ENCODE measurements around the gene WDR59.

The WDR59 gene

DNA sequence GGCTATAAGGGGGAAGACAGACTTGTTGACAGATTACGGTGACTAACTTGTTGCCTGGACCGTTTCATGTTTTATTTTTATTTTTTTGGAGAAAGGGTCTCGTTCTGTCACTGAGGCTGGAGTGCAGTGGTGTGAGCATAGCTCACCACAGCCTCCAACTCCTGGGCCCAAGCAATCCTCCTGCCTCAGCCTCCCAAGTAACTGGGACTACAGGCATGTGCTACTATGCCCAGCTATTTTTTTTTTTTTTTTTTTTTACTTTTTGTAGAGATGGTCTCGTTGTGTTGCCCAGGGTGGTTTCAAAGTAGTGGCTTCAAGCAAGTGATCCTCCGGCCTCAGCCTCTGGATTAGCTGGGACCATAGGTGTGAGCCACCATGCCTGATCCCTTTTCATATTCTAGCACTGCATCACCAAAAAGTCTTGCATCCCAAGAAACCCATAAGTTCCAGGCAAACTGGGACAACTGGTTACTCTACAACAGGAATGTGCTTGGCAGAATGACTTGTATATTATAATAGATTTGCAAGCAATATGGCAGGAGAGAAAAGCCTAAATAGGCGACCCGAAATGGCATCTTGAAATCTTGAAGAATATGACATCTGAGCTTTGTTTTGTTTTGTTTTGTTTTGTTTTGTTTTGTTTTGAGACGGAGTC is 2.2 kb upstream of the WDR59 start:
- Histone ChIP-seq H3K9ac (no peak overlapping the region), H3K27me3 (no peaks in the 10 kb centered on the region), H3K4me3 (no peak overlapping the region), H3K36me3 (no peaks in the 10 kb centered on the region), H3K4me1 (peaks cover 18 to 31% (median 24%) of the 10 kb centered on the region in 10 experiments; a peak in 18 of 20 replicates), H4K20me1 (peaks cover 0 to 16% (median 11%) of the 10 kb centered on the region in 11 experiments; a peak in 8 of 22 replicates), H3K9me3 (replicated peaks in 1 of 11) (no peaks in the 10 kb centered on the region), H3K4me2 (no peak overlapping the region), H3K27ac (no peak overlapping the region)
- TF ChIP-seq Cebpa-rat (IDR thresholded peaks at IDR 0.05), result no peak

- Histone ChIP-seq H3K9ac (peak overlapping the region; percentile 79 to 98 (median 93)), H3K36me3 (0 out of 22 replicates have a peak, but pooled peaks cover 0 to 5% (median 0%) of the 10 kb centered on the region in 11 experiments), H3K4me2 (peak overlapping the region; percentile 74 to 96 (median 85)), H3K4me3 (peak overlapping the region; percentile 74 to 100 (median 95)), H3K9me3 (replicated peaks in 1 of 11) (no peaks in the 10 kb centered on the region), H3K27ac (peak overlapping the region; percentile 60 to 92 (median 89); a peak in 21 of 22 replicates), H3K4me1 (peaks cover 18 to 25% (median 23%) of the 10 kb centered on the region in 10 experiments; a peak in 18 of 20 replicates), H3K27me3 (no peaks in the 10 kb centered on the region), H4K20me1 (peaks cover 0 to 28% (median 13%) of the 10 kb centered on the region in 11 experiments; a peak in 10 of 22 replicates)
- no peak for TF ChIP-seq Cebpa-rat (IDR thresholded peaks at IDR 0.05)
Measured at GRCh38 chr16:74984194-74984528, 762 bp downstream of the WDR59 start.

DNA sequence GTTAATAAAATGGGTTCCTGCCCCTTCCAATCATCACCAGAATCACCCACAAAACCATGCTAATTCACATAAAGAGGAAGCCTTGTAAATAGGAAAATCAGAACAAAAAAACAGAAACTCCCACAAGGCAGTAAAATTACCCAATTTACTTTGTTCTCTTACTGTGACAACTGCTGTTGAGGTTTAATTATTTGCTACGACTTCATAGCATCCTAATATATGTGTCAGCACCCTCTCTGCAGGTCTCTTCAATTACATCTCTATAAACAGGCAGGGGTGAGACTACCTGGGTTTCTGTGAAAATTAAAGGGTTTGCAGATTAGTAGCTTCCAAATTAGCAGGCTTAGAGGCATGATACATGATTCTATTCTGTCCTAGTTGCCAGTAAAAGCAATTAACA is 2.7 kb downstream of the WDR59 start:
- peaks cover 4 to 46% (median 25%) of the 10 kb centered on the region in 11 experiments; a peak in 13 of 22 replicates for H4K20me1 ChIP-seq
- no peak for TF ChIP-seq Cebpa-rat (IDR thresholded peaks at IDR 0.05)
- H3K4me2 ChIP-seq, result peak overlapping the region in 6 of 11 experiments; percentile 1 to 96 (median 75); a peak in 9 of 22 replicates

GRCh38 chr16:74975591-74975990 is 9.3 kb downstream of the WDR59 start:
- Histone ChIP-seq H3K4me2 (no peak overlapping the region), H3K27ac (no peak overlapping the region), H3K4me3 (no peak overlapping the region), H3K9ac (no peak overlapping the region), H3K9me3 (replicated peaks in 1 of 11) (no peaks in the 10 kb centered on the region), H3K36me3 (peaks cover 17 to 68% (median 39%) of the 10 kb centered on the region in 11 experiments), H4K20me1 (peaks cover 4 to 29% (median 15%) of the 10 kb centered on the region in 11 experiments; a peak in 11 of 22 replicates), H3K4me1 (peaks cover 0 to 3% (median 0%) of the 10 kb centered on the region in 10 experiments; a peak in 1 of 20 replicates), H3K27me3 (no peaks in the 10 kb centered on the region)
- TF ChIP-seq Cebpa-rat (IDR thresholded peaks at IDR 0.05), result no peak

More for the DNA sequence above, 2.7 kb downstream of the WDR59 start:
- H3K9ac ChIP-seq, result no peak overlapping the region
- H3K36me3 ChIP-seq, result peaks cover 9 to 21% (median 14%) of the 10 kb centered on the region in 11 experiments; a peak in 19 of 22 replicates
- H3K9me3 ChIP-seq (replicated peaks in 1 of 11), result no peaks in the 10 kb centered on the region
- H3K4me3 ChIP-seq, result no peak overlapping the region
- no peak overlapping the region for H3K27ac ChIP-seq
- peaks cover 18 to 24% (median 21%) of the 10 kb centered on the region in 10 experiments; a peak in 18 of 20 replicates for H3K4me1 ChIP-seq
- H3K27me3 ChIP-seq, result no peaks in the 10 kb centered on the region

DNA sequence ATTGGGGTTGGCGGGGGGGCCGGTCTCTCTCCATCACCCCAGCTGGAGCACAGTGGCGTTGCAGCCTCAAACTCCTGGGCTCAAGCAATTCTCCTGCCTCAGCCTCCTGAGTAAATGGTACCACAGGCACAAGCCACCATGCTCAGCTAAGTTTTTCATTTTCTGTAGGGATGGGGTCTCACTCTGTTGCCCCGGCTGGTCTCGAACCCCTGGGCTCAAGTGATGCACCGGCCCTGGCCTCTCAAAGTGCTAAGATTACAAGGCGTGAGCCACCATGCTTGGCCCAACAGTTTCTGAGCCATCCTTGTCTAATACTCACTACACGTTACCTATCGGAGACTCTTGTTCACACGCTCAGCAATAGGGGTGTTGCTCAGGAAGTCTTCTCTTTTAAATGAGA is 11.6 kb downstream of the WDR59 start:
- H3K9me3 ChIP-seq (replicated peaks in 1 of 11), result no peaks in the 10 kb centered on the region
- peaks cover 13 to 64% (median 34%) of the 10 kb centered on the region in 11 experiments for H3K36me3 ChIP-seq
- H3K27me3 ChIP-seq, result no peaks in the 10 kb centered on the region
- no peak overlapping the region for H3K27ac ChIP-seq
- H3K9ac ChIP-seq, result no peak overlapping the region
- no peak for TF ChIP-seq Cebpa-rat (IDR thresholded peaks at IDR 0.05)
- H4K20me1 ChIP-seq, result peaks cover 0 to 30% (median 10%) of the 10 kb centered on the region in 11 experiments; a peak in 12 of 22 replicates
- H3K4me3 ChIP-seq, result no peak overlapping the region
- H3K4me2 ChIP-seq, result no peak overlapping the region
- H3K4me1 ChIP-seq, result peaks cover 0 to 10% (median 3%) of the 10 kb centered on the region in 10 experiments; a peak in 6 of 20 replicates

GRCh38 chr16:74954763-74955162 is 30.2 kb downstream of the WDR59 start:
- Histone ChIP-seq H3K4me3 (no peak overlapping the region), H3K27ac (no peak overlapping the region), H4K20me1 (peaks cover 0 to 44% (median 6%) of the 10 kb centered on the region in 11 experiments; a peak in 9 of 22 replicates), H3K36me3 (peaks cover 70 to 99% (median 89%) of the 10 kb centered on the region in 11 experiments), H3K9me3 (replicated peaks in 1 of 11) (no peaks in the 10 kb centered on the region), H3K4me1 (peaks cover 0 to 7% (median 0%) of the 10 kb centered on the region in 10 experiments; a peak in 2 of 20 replicates), H3K4me2 (no peak overlapping the region), H3K27me3 (no peaks in the 10 kb centered on the region), H3K9ac (no peak overlapping the region)
- TF ChIP-seq Cebpa-rat (IDR thresholded peaks at IDR 0.05), result no peak

- Histone ChIP-seq H3K27ac (no peak overlapping the region), H4K20me1 (peaks cover 0 to 42% (median 4%) of the 10 kb centered on the region in 11 experiments; a peak in 7 of 22 replicates), H3K4me1 (peaks cover 0 to 7% (median 0%) of the 10 kb centered on the region in 10 experiments; a peak in 2 of 20 replicates), H3K36me3 (peaks cover 73 to 99% (median 92%) of the 10 kb centered on the region in 11 experiments), H3K9me3 (replicated peaks in 1 of 11) (no peaks in the 10 kb centered on the region), H3K27me3 (no peaks in the 10 kb centered on the region; a peak in 1 of 22 replicates), H3K4me2 (no peak overlapping the region), H3K9ac (no peak overlapping the region), H3K4me3 (no peak overlapping the region)
- no peak for TF ChIP-seq Cebpa-rat (IDR thresholded peaks at IDR 0.05)
Measured at GRCh38 chr16:74951681-74952080, 33.2 kb downstream of the WDR59 start.

- Histone ChIP-seq H3K9ac (no peak overlapping the region), H3K27ac (no peak overlapping the region), H3K4me1 (peaks cover 0 to 7% (median 0%) of the 10 kb centered on the region in 10 experiments; a peak in 2 of 20 replicates), H3K4me3 (no peak overlapping the region), H3K9me3 (replicated peaks in 1 of 11) (no peaks in the 10 kb centered on the region), H3K27me3 (no peaks in the 10 kb centered on the region; a peak in 1 of 22 replicates), H3K4me2 (no peak overlapping the region), H4K20me1 (peaks cover 0 to 42% (median 4%) of the 10 kb centered on the region in 11 experiments; a peak in 7 of 22 replicates), H3K36me3 (peaks cover 73 to 99% (median 92%) of the 10 kb centered on the region in 11 experiments)
- no peak for TF ChIP-seq Cebpa-rat (IDR thresholded peaks at IDR 0.05)
Measured at GRCh38 chr16:74951206-74951605, 33.7 kb downstream of the WDR59 start.

GRCh38 chr16:74950511-74950910 is 34.4 kb downstream of the WDR59 start:
- Histone ChIP-seq H3K27me3 (no peaks in the 10 kb centered on the region; a peak in 1 of 22 replicates), H3K9me3 (replicated peaks in 1 of 11) (no peaks in the 10 kb centered on the region), H3K9ac (no peak overlapping the region), H3K4me1 (peaks cover 0 to 7% (median 0%) of the 10 kb centered on the region in 10 experiments; a peak in 2 of 20 replicates), H3K36me3 (peaks cover 71 to 99% (median 90%) of the 10 kb centered on the region in 11 experiments), H3K4me2 (no peak overlapping the region), H4K20me1 (peaks cover 0 to 37% (median 4%) of the 10 kb centered on the region in 11 experiments; a peak in 7 of 22 replicates), H3K27ac (no peak overlapping the region), H3K4me3 (no peak overlapping the region)
- TF ChIP-seq Cebpa-rat (IDR thresholded peaks at IDR 0.05), result no peak
